UCSD-AML1 (cell line): Measurements from ENCODE around the gene CCDC38.
A peak's percentile ranks its signal among the peaks of the same experiment; 100 is the strongest.
"Not testable (repeated sequence)": the region's sequence is repeated elsewhere in the genome, so short reads cannot be mapped to it uniquely, and the experiment has no call there.

Source experiments
- DNase-seq: peaks from one replicate; lab custom pipeline; 2025; ENCODE audit not compliant: unreplicated experiment; lab: John Stamatoyannopoulos, UW

CCDC38 gene

DNA sequence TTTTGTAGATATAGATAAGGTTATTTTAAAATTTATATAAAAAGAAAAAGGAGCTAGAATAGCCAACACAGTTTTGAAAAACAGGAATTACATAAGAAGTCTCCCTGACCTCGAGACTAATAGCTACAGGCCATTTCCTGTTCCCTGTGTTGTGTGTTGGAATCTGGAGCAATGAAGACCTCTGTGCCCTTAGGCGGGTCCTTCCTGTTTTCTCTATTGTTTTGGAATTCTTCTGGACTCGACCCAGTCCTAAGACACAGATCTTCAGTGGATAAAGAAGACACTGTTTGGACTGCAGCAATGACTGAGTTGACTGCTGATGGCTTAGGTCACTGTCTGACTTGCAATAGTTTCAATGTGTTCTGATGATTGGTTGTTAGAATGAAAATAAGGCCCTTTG, 57.4 kb downstream of the CCDC38 start:
- DNase-seq: no peak

DNA sequence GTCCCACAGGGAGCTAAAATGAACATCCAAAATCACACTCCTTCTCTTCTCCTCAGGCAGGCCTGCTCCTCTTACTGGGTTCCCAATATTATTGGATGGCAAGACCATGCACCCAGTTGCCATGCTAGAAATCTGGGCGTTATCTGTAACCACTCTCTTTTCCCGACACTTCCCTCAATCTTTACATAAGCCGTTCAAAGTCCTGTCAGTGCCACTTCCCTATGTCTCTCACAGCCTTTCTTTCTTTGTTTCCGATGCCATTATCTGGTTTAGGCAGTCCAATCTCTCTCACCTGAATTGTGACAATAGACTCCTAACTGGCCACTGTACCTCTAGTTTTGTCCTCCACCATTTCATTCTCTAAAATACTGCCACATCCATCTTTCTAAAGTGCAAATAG, 59.5 kb downstream of the CCDC38 start:
- DNase-seq: no peak

DNA sequence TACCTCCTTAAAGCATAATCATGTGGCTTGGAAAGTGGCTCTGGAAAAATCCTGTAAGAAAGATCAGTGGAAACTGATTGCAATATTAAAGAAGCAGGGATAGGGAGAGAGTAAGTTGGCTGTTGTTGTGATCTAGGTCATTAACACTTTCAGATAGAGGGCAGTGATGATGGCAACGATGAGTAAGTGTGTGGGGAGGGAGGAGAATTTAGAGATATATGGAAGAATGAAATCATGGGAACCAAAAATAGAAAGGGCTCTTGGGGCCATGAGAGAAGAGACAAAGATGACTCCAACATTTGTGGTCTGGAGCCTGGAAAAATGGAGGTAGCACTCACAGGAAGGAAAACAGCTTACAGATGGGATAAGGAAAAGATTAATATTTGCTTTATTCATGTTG, 60.3 kb downstream of the CCDC38 start:
- DNase-seq: no peak

DNA sequence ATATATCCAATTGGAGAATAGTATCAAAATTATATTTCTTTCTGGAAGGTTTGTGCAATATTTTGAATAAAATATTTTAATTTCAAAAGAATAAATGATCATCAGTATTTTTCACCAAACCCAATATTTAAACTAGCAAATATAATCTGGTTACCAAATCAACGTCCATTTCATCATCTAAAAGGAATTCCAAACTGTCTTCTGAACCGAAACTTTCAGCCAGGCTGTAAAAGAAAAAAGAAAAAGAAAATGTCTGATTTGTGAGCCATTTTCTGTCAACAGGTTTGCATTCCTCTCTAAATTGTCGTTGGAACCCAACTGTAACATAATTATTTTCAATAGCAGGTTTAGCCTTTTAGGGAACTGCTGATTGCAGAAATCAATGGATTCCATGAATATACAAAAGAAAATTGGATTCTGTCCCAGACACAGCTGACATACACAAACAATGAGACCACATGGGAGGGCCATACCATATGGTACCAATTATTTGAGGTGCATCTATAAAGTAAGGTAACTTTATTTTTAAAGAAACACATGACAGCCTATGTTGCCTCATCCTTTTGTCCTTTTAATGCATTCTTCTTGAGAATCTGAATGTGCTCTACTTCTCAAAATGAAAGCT, 61.0 kb downstream of the CCDC38 start:
- DNase-seq: no peak

DNA sequence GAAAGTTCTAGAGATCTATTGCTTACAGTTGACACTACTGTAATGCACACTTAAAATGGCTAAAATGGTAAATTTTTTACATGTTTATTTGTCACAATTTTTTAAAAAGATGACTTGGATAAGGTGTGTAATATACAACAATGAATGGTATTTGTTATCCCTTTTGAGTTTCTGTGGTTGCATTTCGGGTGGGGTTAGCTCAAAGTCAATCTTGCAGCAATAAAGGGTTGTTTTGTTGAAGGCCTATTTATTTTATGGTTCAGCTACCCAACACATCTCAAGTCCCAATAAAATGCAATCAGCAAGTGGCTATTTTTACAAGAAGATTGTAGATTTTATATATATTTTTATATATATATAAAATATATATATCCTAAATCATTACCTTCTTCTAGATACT, 61.5 kb downstream of the CCDC38 start:
- no peak for DNase-seq

DNA sequence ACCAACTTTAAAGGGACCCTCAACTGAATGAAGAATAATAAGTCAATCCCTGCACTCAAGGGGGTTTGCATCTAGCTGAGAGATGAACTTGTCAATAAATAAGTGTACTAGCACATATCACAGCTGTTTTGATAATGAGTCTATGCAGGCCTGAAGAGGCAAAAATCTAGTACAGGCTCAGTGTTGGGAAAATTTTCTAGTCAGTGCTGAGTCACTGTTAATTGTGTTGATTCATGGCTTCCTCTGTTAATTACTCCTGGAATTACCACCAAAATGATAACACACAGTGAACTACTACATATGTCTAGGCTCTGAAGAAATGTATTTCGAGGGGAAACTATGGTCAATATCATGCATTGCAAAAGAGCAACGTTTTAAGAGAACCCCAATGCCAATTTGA, 64.8 kb downstream of the CCDC38 start:
- DNase-seq: no peak

DNA sequence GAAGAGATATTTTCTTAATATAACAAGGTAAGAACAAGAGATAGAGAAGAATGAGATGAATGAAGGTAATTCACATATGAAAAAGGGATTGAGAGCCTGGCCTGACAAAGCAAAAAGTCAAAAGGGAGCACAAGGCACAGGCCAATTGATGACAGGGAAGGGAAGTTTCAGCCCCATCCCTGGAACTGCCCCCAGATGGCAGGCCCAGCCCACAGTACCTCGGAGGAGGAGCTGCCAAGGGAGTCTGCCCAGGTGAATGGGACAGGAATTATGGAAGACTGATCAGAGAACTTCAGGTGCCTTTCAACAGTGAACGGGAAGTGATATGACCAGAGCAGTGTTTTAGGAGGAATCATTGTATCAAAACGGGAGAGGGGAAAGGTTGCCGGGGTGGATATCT, 68.0 kb downstream of the CCDC38 start:
- DNase-seq: no peak

DNA sequence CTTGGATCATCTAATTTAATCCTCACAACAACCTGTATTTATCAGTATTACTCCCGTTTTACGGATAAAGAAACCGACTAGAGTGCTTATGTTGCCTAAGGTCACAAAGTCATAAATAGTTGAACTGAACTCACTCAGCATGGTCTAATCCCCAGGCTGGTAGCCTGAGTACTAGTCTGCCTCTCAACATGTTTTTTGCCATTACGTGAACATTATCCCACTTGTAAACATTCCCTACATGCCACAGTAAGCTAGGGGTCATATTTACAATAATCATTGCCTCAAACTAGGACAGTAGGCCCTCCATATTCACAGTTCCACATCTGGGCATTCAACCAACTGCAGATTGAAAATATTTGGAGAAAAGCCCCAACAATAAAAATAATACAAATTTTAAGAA, 71.5 kb downstream of the CCDC38 start:
- DNase-seq: no peak

DNA sequence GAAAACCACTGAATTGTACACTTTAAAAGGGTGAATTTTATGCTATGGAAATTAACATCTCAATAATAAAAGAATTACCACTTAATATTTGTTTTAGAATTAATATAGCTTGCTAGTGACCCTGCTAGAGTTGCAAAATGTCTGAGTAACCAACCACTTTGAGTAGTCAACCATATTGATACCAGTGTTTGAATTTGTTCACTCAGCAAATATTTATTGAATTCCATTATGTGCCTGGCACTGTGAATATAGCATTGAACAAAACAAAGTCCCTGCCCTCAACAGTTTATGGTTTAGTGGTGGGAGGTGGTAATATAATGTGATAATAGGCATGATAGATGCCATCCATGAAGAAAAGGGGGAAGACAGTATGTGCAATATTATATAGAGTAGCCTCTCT, 79.1 kb downstream of the CCDC38 start:
- DNase-seq: no peak

DNA sequence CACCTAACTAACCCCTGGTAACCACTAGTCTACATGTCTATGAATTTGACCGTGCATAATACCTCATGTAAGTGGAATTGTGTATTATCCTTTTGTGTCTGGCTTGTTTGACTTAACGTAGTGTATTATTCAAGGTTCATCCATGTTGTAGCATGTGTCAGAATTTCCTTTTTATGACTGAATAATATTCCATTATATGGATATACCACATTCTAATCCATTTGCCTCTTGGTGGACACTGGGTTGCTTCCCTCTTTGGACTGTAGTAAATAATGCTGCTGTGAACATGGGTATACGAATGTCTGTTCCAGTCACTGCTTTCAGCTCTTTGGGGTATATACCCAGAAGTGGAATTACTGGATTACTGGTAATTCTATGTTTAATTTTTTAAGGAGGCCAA, 80.4 kb downstream of the CCDC38 start:
- DNase-seq: no peak

DNA sequence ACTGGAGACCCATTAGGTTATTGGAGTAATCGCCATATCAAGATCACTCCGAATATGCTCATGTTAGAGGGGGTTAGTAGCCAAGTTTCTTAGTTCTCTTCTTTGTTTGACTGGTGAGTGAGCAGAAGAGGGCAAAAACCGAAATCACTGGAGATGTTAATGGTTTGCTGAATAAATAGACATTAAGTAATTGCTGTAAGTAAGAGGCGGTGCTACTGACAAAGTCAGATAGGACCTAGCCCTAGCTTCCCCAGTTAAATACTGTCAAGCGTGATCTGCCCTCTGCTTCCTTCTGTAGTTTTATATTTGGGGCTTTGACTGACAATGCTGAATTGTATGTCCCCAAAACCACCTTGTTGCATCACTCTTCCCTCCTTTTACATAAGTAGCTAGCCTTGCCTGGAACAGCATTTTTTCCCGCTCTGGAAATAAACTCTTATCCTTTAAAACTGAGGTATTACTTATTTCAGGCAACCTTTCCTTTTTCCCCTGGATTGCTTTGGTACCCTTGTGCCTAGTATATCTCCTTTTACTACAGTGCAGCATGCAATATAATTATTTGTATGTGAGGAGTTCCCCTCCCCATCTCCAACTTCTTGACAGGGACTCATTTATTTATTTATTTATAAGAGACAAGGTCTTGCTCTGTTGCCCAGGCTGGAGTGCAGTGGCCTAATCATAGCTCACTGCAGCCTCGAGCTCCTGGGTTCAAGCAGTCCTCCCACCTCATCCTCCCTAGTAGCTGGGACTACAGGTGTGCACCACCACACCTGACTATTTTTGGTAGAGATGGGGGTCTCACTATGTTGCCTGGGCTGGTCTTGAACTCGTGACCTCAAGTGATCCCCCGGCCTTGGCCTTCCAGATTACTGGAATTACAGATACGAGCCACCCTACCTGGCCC, 82.2 kb downstream of the CCDC38 start:
- no peak for DNase-seq

DNA sequence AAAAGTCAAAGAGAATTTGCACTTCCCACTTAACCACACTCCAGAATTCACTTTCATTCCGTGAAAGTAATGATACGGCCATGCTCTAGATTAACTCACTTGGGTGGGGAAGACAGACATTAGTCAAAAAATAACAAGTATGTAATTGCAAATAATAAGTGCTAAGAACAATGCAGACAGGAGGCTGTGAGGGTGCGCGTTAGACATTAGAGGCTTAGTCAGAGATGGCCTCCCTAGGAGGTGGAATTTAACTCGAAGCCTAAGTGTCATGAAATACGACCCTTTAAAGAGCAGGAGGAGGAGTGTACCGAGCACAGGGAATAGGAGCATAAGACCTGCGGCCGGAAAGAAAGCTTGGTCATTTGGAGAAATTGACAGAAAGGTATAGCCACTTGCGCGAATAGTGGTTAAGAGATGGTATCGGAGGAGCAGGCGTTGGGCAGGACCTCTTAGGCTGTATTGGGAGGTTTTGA, 83.0 kb downstream of the CCDC38 start:
- DNase-seq: no peak

DNA sequence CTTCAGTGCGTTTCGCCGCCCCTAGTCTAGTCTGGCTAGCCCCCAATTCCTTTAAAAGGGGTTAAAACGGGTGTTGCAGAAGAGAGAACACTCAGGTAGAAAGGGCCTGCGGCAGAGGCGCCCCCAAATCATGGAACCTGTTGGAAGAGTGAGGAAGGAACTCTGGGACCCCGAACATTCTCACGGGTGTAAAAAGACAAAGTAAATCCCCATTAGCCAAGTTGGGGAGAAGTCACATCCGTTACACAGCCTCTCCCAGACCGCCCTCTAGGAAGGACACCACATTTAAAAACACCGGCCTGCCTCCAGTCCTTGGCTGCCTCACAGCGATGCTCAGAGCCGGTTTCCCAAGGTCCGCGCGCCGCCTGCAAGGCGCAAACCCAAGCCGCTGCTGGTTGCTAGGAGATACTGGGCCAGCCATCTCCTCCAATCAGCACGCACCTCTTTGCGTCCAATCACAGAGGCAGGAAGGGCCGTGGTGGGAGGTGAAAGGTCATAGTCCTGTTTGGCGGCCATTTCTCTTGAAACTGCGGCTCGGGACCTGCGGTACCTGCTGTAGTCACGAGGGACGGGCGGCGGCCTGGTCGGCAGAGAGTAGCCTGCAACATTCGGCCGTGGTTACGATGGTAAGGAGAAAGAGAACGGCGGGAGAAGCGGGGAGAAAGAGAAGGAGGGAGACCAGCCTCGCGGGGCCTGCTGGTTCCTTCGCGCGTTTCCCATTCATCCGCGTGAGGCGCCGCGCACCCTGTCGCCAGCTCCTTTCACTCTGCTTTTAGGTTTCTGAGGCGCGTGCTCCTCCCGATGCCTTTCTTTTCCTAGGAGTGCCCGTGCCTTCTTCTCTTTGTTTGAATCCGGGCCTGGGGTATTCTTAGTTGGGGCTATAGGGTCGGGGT, 83.7 kb downstream of the CCDC38 start, which contains the start of gene SNRPF:
Gene SNRPF (plus strand): TSS at position 502 of the 893 bp plus-strand sequence. CDS start 122 bp downstream, at position 624.
- DNase-seq: peak; percentile 91

DNA sequence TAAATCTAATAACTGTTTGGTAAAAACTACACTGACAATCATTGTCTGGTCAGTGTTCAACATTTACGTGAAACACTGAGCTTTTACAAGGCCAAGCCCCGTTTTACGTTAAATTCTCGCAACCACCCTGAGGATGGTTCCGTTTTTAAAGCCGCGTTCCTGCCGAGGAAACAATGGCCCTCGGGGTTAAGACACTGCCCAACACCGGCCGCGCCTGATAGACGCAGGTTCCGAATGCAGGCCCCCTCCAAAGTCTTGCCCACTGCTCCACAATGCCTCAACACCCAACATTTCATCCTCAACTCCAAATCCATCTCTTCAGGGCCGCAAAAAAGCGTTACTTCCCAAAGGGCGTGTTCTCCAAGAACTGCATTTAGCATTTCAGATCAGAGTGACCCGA, 84.6 kb downstream of the CCDC38 start:
- DNase-seq: no peak

DNA sequence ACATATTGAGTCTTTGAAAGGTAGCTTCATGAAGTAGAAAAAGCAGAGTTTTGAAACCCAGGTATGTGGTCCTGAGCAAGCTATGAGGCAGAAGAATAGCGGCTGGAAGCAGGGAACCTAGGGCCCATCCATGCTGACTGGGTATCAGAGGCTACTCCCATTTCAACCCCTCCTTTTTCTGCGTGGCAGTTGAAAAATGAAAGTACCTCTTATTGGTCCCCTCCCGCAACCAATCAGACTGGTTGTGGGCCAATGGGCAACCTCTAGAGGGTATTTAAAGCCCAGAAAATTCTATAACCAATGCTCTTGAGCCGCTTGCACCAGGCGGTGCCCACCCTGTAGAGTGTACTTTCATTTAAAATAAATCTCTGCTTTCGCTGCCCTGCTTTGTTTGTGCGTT, 85.3 kb downstream of the CCDC38 start:
- no peak for DNase-seq

DNA sequence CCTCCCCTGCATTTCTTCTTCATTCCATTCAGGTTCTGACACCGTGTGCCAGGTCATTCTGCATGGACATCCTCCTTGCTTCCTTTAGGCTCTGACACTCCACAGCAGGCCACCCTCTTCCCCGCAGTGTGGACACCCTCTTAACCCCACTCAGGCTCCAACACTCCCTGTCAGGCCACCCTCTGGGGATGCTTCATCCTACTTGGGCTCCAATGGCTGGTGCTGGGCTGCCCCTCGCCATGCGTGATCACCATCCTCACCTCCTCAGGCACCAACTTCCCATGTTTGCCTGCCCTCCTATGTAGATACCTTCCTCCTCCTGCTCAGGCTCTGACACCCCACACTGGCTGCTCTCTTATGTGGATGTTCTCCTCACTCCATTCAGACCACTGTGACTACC, 90.3 kb downstream of the CCDC38 start:
- DNase-seq: no peak

DNA sequence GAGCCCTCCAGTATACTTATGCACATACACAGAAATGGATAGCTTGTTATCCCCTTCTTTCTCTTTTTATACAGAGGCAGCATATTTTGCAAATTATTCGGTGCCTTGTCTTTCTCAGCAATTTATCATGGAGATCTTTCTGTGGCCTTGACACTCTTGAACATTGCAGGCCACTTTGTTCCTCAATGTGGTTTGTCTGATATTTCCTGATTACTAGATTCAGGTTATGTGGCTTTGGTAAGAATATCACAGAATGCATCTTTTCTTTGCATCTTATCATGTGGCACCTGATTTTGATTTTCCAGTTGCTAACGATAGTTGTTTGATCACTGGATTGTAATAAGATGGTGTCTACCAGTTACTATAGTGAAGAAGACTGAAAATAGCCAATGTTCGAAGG, 90.8 kb downstream of the CCDC38 start:
- DNase-seq: no peak

DNA sequence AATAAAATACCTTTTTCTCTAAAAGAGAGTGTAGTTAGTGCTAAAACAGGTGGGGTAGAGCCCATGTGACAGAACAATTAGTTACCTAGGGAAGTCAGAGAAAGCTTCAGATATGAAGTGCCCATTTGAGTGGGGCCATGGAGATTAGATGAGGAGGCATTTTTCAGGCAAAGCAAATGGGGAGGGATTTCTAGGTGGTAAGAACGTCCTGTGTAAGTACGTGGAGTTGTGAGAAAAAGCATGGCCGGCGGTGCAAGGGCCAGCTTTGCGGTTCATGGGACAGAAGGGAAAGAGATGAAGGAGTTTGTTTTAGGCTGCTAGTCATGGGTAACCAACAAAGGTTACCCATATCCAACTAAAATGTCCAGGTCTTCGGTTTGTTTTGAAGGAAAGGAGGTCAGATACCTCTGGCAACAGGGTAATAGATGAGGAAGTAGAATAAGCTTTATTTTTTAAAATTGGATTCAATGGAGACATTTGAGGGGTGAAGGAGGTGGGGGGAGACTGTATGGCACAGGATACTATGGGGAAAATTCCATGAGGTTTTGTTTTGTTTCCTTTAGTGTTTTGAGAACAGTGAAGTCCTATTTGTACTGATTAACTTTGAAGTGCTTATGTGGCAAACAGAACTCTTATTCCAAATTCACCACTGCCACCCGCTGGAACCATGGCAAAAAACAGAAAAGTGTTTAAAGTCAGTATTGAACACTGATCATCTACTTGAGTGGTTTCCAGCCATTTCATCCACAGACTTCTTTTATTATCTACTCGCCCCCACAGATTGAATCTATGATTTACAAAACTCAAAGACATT, 93.6 kb downstream of the CCDC38 start:
- no peak for DNase-seq

DNA sequence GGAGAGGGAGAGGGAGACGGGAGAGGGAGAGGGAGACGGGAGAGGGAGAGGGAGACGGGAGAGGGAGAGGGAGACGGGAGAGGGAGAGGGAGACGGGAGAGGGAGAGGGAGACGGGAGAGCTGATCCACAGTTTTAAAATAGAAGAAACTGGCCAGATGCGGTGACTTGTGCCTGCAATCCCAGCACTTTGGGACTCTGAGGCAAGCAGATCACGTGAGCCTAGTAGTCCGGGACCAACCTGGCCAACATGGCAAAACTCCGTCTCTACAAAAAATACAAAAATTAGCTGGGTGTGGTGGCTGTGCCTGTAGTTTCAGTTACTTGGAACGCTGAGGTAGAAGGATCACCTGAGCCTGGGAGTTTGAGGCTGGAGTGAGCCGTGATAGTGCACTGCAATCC, 100.0 kb downstream of the CCDC38 start:
- not testable (repeated sequence) for DNase-seq

DNA sequence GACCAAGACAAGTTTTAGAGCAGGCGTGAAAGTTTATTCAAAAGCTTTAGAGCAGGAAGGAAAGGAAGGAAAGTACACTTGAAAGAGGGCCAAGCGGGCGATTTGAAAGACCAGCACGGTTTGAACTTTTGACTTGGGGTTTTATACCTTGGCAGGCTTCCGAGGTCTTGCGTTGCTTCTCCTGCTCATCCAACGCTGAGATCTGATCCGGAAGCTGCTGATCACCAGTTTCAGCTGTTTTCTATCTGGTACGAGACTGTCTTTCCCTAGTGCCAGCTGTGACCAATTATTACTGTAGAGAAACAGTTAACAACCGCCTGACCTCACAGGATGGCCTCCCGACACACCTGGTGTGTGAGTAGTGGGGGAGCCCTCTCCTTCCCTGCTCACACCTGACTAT, 104.3 kb downstream of the CCDC38 start:
- no peak for DNase-seq
